Mucosa of descending colon (tissue), 3 donors: ENCODE results near the gene CD48. TPM values are rescaled to one million over a fixed set of nuclear protein-coding genes. Genes with fewer than 3 reads are reported as not detected.

Source experiments
- ATAC-seq: fragments of 200-7000 bp; cut with Tn5 transposase; one replicate; pipeline ENCODE4 v1.9.1; 2020; ENCODE audit warnings: mild to moderate bottlenecking, moderate library complexity
- DNase-seq, 3 donors: peaks; one replicate each; pipeline ENCODE4 v3.0.0-alpha.2; 2020
- H3K36me3 ChIP-seq: fragments of 200-600 bp; one replicate; pipeline ENCODE4 v1.8.0; 2021; ENCODE audit warnings: low read depth, mild to moderate bottlenecking
- H3K4me1 ChIP-seq: fragments of 200-600 bp; one replicate; pipeline ENCODE4 v1.8.0; 2021; ENCODE audit warnings: low read depth, mild to moderate bottlenecking
- H3K4me3 ChIP-seq: fragments of 200-600 bp; one replicate; pipeline ENCODE4 v1.8.0; 2021; ENCODE audit warnings: mild to moderate bottlenecking
- H3K9me3 ChIP-seq: fragments of 200-600 bp; one replicate; pipeline ENCODE4 v1.8.0; 2021; ENCODE audit warnings: mild to moderate bottlenecking
- intact Hi-C, 2 donors: fragments of 100-400 bp; cut with DNase I in 1 of 2; cut with micrococcal nuclease in 1 of 2; formaldehyde crosslinking; loops; one replicate each; pipeline versions ENCODE4 v1.11.0 to v1.11.1; 2022; cut with DNase I, micrococcal nuclease
- total RNA-seq, 3 donors: library from RNA; stranded (reverse); fragmentation: NEBNext Ultra II Directional in 2 of 3; extraction: Animal tissue kit (Norgen Biotek cat#: 25700) in 2 of 3; gene quantifications; one replicate each; pipeline versions ENCODE4 v1.2.1 to v1.2.4, GENCODE V29; 2021 to 2023
- TF ChIP-seq, protein P1 (sequence below): fragments of 200-600 bp; IDR thresholded peaks from one replicate; pipeline ENCODE4 v1.8.0; 2022; ENCODE audit warnings: antibody characterized with exemption, mild to moderate bottlenecking
- donor health status: DM: no; HTN: no; CAD: no; lungs with moderate emphysema.
- donor health status: DM: no; HTN: no; CAD: no.
- donor health status: DM: no; HTN: yes; CAD: no.

CD48 gene
- total RNA-seq, 3 donors from 2014 or later, result 5.9 to 8.6 (median 6.1) TPM

DNA sequence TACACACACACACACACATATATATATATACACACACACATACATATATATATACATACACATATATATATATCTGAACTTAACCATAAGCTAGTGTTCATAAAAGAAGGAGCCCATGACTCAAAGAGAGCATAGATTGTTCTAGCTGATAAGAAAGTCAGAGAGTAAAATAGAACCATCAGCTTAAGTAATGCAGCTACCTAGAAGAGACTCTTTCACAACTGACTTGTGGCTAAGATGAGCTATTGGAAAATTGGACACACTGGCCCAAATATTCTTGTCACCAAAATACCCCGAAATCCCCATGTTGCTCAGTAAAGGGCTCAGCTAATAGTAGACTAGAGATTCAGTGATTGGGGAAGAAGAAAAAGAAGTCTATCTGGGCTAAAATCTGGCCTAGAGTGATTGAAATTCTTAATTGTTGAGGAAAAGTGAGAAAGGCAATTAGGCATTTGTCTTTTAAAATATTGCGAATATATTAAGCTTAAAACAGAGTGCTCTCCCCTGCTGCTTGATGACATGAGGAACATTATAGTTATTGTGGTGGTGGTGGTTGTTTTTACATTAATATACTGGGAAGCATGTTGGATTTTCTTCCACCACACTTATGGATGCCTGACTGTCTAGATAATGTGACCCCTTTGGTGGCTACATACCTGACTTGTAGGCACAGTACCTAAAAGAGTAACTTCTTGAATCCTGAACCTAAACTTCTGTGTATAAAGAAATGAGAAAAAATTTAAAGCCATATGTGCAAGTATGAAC lies 71.1 kb downstream of the CD48 start:
- ATAC-seq (no peak), DNase-seq (no peak)
- Histone ChIP-seq H3K4me3 (no peak overlapping the region), H3K9me3 (no peaks in the 10 kb centered on the region), H3K4me1 (peaks cover 2% of the 10 kb centered on the region), H3K36me3 (no peaks in the 10 kb centered on the region)
- intact Hi-C loops, result no loop called here
- TF ChIP-seq, protein P1, sequence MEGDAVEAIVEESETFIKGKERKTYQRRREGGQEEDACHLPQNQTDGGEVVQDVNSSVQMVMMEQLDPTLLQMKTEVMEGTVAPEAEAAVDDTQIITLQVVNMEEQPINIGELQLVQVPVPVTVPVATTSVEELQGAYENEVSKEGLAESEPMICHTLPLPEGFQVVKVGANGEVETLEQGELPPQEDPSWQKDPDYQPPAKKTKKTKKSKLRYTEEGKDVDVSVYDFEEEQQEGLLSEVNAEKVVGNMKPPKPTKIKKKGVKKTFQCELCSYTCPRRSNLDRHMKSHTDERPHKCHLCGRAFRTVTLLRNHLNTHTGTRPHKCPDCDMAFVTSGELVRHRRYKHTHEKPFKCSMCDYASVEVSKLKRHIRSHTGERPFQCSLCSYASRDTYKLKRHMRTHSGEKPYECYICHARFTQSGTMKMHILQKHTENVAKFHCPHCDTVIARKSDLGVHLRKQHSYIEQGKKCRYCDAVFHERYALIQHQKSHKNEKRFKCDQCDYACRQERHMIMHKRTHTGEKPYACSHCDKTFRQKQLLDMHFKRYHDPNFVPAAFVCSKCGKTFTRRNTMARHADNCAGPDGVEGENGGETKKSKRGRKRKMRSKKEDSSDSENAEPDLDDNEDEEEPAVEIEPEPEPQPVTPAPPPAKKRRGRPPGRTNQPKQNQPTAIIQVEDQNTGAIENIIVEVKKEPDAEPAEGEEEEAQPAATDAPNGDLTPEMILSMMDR, result no peak

- Histone ChIP-seq H3K4me1 (peaks cover 2% of the 10 kb centered on the region), H3K9me3 (no peaks in the 10 kb centered on the region), H3K36me3 (no peaks in the 10 kb centered on the region), H3K4me3 (no peak overlapping the region)
- intact Hi-C loops, result no loop called here
- TF ChIP-seq, protein P1, result no peak
- peak in 2 of 3 donors; percentile 25 to 44 for DNase-seq
- ATAC-seq, result no peak
Observed at GRCh38 chr1:160639652-160640051, 72.0 kb downstream of the CD48 start.

DNA sequence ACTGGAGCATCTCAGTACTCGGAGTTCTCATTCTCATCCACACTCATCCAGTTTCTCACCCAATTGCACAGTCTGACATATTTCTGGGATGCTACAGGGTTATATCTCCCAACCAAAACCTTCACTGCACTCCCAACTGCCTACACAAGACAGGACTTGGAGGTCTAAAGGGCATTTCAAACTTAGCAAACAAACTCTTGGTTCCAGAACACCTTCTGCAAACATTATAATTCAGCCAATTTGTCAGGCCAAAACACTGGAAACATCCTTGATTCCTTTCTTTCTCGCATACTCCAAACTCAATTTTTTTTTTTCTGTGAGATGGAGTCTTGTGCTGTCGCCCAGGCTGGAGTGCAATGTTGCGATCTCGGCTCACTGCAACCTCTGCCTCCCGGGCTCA lies 72.7 kb downstream of the CD48 start:
- ATAC-seq, result no peak
- Histone ChIP-seq H3K36me3 (no peaks in the 10 kb centered on the region), H3K9me3 (no peaks in the 10 kb centered on the region), H3K4me3 (no peak overlapping the region), H3K4me1 (peaks cover 2% of the 10 kb centered on the region)
- TF ChIP-seq, protein P1, result no peak
- no peak for DNase-seq
- intact Hi-C loops, result no loop called here

GRCh38 chr1:160638540-160638857 lies 73.1 kb downstream of the CD48 start:
- ATAC-seq (no peak), DNase-seq (no peak)
- TF ChIP-seq, protein P1, result no peak
- H3K36me3 ChIP-seq, result no peaks in the 10 kb centered on the region
- no peak overlapping the region for H3K4me3 ChIP-seq
- peaks cover 2% of the 10 kb centered on the region for H3K4me1 ChIP-seq
- H3K9me3 ChIP-seq, result no peaks in the 10 kb centered on the region
- intact Hi-C loops, result no loop called here

DNA sequence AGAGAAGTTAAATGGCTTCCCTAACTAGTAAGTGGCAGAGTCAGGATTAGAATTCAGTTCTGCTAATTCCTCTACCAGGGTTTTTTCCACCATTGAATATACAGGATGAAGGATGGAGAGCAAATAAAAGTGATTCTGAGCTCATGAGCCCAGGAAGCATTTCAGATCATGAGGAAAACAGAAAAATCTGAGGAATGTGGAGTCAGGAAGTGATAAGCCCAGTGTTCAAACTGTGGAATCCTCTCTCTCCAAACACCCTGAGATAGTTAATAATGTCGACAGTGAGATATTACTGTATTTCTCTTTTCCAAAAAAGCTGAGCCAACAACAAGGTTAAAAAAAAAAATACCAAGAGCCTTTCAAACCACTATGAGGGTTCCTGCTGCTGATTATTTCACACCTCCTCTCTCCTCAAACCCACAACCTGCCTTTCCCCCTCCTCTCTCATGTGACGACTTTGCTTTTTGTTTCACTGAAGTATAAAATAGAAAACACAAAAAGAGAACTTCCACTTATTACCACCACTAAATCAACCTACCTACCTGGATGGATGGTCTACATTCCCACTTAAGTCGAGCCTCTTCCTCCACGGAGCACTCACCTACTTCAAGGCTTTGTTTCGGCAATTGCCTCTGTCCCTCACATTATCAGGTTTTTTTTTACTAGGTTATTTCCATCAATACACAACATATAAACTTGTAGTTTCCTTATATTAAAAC lies 73.6 kb downstream of the CD48 start:
- DNase-seq (peak in 1 of 3 donors; percentile 26), ATAC-seq (peak; percentile 74)
- no peaks in the 10 kb centered on the region for H3K9me3 ChIP-seq
- H3K4me3 ChIP-seq, result no peak overlapping the region
- intact Hi-C loops, result no loop called here
- no peaks in the 10 kb centered on the region for H3K36me3 ChIP-seq
- H3K4me1 ChIP-seq, result peaks cover 2% of the 10 kb centered on the region
- TF ChIP-seq, protein P1, result no peak
